Fibroblast of the aortic adventitia (primary cell): ENCODE results near the gene WDR27. TPM values are rescaled to one million over a fixed set of nuclear protein-coding genes. Genes with fewer than 3 reads are reported as not detected.

Experiments
- DNase-seq: peaks from one replicate; pipeline ENCODE4 v3.0.0-alpha.2; 2010; ENCODE audit warnings: low read depth
- H3K4me3 ChIP-seq: 2 replicates; pipeline ENCODE4 v1.5.1; 2011; ENCODE audit warnings: low read depth, mild to moderate bottlenecking, control low read depth, low read length, moderate library complexity
- total RNA-seq: library from RNA; depleted of rRNA; stranded (reverse); fragments of >200 nt; gene quantifications from 2 replicates; pipeline ENCODE4 v1.2.3, GENCODE V29; 2012; ENCODE audit warnings: low replicate concordance
- TF ChIP-seq, protein P1 (sequence below): IDR thresholded peaks from 2 replicates; pipeline ENCODE4 v1.5.1; 2011; ENCODE audit warnings: mild to moderate bottlenecking, low read length, control low read depth, inconsistent platforms; ENCODE audit not compliant: insufficient read depth

WDR27 gene
- total RNA-seq, 1 donor: 19.9 TPM

DNA sequence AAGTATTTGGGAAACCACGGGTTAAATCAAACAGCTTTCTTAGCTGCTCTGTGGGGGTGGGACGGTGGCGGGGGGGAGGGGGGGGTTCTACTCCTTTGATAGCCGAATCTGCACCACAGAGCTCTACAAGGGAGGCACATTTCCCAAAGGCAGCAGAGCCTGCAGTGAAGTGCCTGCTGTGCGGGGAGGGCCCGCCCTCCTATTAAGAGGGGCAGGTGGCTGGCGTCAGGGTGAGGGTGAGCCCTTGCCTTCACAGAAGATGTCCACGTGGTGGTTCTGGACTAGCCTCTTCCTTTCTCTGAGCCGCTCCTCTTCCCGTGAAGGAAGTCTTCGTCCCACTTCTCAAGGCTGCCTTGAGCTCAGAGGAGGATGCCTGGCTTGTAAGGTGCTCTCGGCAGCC, 273.3 kb downstream of the WDR27 start:
- no peak for DNase-seq
- H3K4me3 ChIP-seq: no peak overlapping the region
- TF ChIP-seq, protein P1, sequence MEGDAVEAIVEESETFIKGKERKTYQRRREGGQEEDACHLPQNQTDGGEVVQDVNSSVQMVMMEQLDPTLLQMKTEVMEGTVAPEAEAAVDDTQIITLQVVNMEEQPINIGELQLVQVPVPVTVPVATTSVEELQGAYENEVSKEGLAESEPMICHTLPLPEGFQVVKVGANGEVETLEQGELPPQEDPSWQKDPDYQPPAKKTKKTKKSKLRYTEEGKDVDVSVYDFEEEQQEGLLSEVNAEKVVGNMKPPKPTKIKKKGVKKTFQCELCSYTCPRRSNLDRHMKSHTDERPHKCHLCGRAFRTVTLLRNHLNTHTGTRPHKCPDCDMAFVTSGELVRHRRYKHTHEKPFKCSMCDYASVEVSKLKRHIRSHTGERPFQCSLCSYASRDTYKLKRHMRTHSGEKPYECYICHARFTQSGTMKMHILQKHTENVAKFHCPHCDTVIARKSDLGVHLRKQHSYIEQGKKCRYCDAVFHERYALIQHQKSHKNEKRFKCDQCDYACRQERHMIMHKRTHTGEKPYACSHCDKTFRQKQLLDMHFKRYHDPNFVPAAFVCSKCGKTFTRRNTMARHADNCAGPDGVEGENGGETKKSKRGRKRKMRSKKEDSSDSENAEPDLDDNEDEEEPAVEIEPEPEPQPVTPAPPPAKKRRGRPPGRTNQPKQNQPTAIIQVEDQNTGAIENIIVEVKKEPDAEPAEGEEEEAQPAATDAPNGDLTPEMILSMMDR: no peak

DNA sequence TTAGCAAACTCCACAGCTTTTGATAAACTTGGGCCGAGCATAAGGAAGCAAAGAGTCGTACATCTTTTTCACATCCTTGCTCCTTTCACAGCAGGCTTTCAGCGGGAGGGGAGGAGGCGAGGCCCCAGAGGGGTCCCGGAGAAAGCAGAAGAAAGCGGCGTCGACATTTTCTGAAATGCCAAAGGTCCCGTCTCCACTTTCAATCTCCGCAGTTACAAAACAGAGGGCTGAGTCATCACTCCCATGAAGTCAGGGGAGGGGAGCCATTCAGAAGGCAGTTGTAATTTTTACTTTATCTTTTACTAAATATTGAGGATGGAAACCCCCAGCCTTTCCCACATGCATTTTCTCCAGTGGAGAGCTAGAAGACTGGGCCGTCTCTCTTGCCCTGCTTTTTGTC, 274.0 kb downstream of the WDR27 start:
- TF ChIP-seq, protein P1: no peak
- no peak overlapping the region for H3K4me3 ChIP-seq
- peak; percentile 58 for DNase-seq

DNA sequence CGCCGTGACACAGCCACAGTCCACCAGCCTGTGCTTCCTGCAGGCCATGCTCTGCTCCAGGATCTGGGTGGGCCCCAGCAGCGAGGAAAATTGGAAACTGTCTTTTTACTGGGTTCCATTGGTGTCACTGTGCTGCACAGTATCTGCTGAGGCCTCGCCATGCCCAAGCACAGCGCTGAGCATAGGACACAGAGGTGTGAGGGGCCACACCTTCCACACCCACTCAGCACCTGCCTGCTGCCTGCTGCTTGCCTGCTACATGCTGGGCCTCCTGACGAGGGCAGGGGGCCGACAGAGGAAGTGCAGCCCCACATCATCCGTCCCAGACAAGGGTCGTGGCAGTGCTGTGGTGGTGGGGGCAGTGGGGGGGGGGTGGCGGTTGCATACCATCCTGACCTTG, 275.2 kb downstream of the WDR27 start:
- TF ChIP-seq, protein P1: no peak
- H3K4me3 ChIP-seq: no peak overlapping the region
- DNase-seq: no peak

DNA sequence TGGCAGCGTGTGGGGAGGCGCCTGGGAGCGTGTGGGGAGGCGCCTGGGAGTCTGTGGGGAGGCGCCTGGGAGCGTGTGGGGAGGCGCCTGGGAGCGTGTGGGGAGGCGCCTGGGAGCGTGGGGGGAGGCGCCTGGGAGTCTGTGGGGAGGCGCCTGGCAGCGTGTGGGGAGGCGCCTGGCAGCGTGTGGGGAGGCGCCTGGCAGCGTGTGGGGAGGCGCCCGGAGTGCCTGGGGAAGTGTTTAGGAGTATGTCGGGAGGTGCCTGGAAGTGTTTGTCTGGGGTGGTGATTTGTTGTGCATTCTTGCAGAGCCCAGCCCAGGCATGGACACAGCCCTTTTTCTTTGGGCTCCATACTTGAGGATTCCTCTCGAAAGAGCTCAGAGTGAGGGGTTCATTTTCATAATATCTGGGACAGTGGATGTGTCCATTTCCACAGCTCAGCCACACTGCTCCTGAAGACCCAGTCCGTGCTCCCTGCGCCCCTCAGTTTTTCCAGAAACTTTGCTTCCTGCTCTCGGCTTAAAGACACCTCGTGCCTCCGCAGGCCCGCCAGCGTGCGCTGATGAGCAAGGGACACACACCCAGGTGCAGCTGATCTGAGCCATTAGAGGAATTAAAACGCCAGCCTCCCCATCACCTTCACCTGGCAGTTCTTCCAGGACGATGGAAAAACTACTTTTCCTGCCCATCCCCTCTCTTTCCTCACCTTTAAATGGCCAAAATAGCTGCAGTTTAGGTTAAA, 276.0 kb downstream of the WDR27 start:
- no peak for DNase-seq
- TF ChIP-seq, protein P1: no peak
- no peak overlapping the region for H3K4me3 ChIP-seq

DNA sequence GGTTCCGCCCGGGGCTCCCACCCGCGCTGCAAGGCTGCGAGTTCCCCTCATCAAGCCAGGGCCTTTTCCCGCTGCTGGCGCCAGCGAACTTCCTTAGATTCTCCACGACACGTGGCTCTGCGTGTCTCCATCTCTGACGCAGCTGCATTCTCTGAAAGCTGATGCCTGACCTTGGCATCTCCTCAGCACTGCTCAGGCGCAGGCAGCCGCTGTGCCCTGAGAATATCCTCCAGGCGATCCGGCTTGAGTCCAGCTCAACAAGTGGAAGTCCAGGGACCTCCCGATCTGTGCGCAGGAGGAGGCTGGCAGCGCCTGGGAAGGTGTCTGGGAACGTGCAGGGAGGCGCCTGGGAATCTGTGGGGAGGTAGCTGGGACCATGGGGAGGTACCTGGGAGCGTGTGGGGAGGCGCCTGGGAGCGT, 277.0 kb downstream of the WDR27 start:
- H3K4me3 ChIP-seq: no peak overlapping the region
- peak; percentile 71 for DNase-seq
- TF ChIP-seq, protein P1: no peak

DNA sequence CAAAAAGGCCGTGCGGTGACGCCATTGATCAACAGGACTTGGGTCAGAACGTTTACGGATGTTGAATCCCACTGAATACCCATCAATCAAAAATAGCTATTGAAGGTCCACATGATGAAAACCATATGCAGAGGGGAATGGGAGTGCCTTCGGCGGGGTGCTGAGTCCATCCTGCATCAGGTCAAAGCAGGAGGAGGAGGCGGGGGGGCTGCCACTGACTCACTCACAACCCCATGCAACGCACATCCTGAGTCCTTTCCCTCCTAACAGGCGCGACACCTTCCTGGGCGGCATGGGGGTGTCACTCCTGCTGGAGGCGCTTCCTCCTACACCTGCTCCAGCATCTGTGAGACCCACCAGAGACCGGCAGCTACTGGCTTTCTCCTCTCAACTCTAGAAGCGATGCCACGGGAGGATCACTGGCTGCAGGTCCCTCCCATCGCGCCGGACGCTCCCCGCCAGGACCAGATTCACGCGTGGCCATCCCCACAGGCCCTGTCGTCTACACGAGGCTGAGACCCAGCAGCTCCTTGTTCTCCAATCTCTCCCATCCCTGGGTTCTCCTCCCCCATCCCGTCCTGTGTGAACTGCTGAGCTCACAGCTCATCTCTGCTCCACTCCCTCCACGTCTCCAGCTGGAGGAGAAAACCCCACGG, 277.6 kb downstream of the WDR27 start:
- H3K4me3 ChIP-seq: no peak overlapping the region
- TF ChIP-seq, protein P1: no peak
- DNase-seq: no peak
